ENCODE results near the gene CYBRD1. TPM values are rescaled to one million over a fixed set of nuclear protein-coding genes. Genes with fewer than 3 reads are reported as not detected.
"Not testable (repeated sequence)": the region's sequence is repeated elsewhere in the genome, so short reads cannot be mapped to it uniquely, and the experiment has no call there.

CYBRD1 gene
- total RNA-seq, 1 donor from 2014 or later, result 4.7 TPM

DNA sequence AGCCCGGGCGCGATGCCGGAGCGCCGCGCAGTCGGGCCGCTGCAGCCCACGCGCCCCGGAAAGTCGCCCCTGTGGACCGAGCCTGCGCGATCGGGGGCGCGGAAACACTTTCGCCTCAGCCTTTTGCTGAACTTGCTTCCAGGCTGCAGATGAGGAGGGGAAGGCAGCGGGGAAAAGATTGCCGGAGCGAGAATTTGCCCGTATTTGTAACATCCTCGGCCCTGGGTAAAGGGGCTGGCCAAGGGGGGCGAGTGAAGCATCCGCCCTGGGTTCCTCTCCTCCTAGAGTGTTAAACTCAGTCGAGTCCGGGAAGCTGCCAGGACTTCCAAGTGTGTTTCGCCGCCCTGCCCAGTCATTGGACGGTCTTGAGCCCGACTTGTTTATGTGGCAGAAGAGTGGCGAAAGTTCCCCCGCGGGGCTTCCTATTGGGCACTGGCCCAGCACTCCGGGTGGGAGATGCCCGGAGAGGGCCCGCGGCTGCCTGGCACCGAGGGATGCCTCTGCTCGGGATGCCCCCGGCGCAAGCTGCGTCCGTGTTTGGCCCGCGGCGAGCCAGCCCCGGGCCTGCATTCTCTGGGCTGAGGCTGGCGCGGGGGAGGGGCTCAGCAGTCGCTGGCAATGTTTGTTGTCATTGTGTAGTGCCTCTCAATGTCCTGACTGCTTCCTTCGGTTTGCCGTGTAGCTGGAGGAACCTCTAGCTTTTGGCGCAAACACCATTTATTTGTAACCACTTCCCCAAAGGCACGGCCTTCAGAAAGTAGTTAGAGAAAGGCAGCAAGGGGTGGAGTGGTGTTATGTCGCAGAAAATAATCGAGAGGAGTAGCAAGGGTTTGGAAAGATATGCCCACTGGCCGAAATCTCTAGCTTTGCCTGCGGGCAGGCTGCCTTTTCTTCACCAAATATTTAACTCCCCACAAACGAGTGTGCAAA is 1.1 kb downstream of the CYBRD1 start:
- peak; percentile 71 for DNase-seq
- Mint-ChIP-seq H3K9me3 (no peaks in the 10 kb centered on the region), H3K27ac (no peak overlapping the region), H3K27me3 (peaks cover 53% of the 10 kb centered on the region), H3K4me3 (peak overlapping the region; percentile 88), H3K36me3 (ENCODE audit: low read depth) (no peaks in the 10 kb centered on the region), H3K4me1 (peaks cover 7% of the 10 kb centered on the region)
- intact Hi-C loops (cut with micrococcal nuclease), result loop anchor here (1.0 to 5.0 kb wide), 3 partner anchors 89 to 551 kb away; partner anchors contain the start of genes DCAF17 and TLK1

DNA sequence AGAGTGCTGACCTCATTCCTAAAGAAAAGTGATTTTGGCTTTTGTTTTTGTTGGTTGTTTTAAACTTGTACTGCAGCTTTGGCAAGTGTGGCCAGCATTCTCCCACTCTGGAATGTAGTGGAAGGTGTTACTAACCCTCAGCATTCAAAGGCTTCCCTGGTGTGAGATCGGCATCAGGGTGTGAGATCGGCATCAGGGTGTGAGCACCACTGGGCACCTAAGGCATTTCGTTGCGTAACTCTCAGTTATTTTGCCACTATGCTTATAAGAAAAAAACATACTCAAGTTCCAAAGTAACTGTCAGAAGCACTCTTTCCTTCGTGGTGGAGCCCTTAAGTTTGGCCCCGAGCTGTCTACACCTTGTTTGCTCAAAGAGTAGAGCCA is 1.7 kb downstream of the CYBRD1 start:
- H3K9me3 Mint-ChIP-seq, result no peaks in the 10 kb centered on the region
- H3K36me3 Mint-ChIP-seq (ENCODE audit: low read depth), result no peaks in the 10 kb centered on the region
- H3K4me1 Mint-ChIP-seq, result peaks cover 7% of the 10 kb centered on the region
- peak overlapping the region; percentile 88 for H3K4me3 Mint-ChIP-seq
- no peak for DNase-seq
- intact Hi-C loops (cut with micrococcal nuclease), result loop anchor here (5.0 kb wide), 2 partner anchors 362 to 552 kb away; partner anchors contain the start of gene TLK1
- no peak overlapping the region for H3K27ac Mint-ChIP-seq
- peaks cover 55% of the 10 kb centered on the region for H3K27me3 Mint-ChIP-seq

DNA sequence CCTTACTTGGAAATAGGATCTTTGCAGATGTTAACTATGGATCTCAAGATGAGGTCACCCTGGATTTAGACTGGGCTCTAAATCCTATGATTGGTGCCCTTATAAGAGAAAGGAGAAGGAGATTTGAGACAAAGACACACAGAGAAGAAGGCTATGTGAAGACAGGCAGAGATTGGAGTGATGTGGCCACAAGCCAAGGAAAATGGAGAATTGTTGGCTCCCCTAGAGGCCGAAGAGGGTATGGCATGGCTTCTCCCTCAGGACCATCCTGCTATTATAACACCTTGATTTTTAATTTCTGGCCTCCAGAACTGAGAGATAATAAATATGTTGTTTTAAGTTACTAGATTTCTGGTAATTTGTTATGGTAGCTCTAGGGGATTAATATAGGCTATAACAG is 7.6 kb downstream of the CYBRD1 start:
- Mint-ChIP-seq H3K4me3 (no peak overlapping the region), H3K36me3 (ENCODE audit: low read depth) (no peaks in the 10 kb centered on the region)
- DNase-seq, result no peak

DNA sequence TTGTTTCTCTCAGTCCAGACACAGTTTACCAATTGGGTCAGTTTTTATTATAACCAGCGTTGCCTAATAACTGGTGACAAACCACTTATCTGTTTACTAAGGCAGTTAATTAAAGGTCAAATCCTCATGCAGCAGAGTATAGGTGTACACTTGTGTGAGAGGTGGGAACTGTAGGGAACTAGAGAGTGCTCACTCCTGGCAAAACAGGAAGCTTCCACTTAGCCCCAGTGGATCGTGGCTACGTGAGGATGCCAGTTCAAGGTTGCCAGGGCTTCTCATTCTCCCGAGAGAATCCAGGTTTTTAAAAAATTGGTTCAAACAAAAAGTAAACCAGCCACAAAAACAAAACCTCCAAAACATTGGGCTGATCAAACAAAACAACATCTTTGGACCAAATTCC is 8.1 kb downstream of the CYBRD1 start:
- Mint-ChIP-seq H3K4me1 (no peaks in the 10 kb centered on the region), H3K36me3 (ENCODE audit: low read depth) (no peaks in the 10 kb centered on the region), H3K4me3 (no peak overlapping the region), H3K27me3 (peaks cover 41% of the 10 kb centered on the region), H3K9me3 (peaks cover 6% of the 10 kb centered on the region), H3K27ac (no peak overlapping the region)
- intact Hi-C loops (cut with micrococcal nuclease), result no loop called here
- no peak for DNase-seq

More for the DNA sequence above, 7.6 kb downstream of the CYBRD1 start:
- intact Hi-C loops (cut with micrococcal nuclease), result no loop called here
- H3K4me1 Mint-ChIP-seq, result no peaks in the 10 kb centered on the region
- H3K27ac Mint-ChIP-seq, result no peak overlapping the region
- peaks cover 41% of the 10 kb centered on the region for H3K27me3 Mint-ChIP-seq
- H3K9me3 Mint-ChIP-seq, result peaks cover 6% of the 10 kb centered on the region

DNA sequence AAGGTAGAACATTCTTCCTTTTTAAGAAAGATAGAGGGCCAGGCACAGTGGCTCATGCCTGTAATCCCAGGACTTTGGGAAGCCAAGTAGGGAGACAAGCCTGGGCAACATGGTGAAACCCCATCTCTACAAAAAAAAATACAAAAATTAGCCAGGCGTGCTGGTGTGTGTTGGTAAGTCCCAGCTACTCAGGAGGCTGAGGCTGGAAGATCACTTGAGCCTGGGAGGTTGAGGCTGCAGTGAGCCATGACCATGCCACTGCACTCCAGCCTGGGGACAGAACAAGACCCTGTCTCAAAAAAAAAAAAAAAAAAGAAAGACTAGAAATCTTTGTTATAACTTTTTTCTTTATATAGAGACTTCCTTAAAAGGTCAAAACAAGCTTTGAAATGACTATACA is 8.6 kb downstream of the CYBRD1 start:
- H3K36me3 Mint-ChIP-seq (ENCODE audit: low read depth); H3K4me1 Mint-ChIP-seq; H3K9me3 Mint-ChIP-seq; DNase-seq; intact Hi-C loops (cut with micrococcal nuclease); H3K4me3 Mint-ChIP-seq; H3K27ac Mint-ChIP-seq: not testable (repeated sequence)
- H3K27me3 Mint-ChIP-seq, result peaks cover 42% of the 10 kb centered on the region

DNA sequence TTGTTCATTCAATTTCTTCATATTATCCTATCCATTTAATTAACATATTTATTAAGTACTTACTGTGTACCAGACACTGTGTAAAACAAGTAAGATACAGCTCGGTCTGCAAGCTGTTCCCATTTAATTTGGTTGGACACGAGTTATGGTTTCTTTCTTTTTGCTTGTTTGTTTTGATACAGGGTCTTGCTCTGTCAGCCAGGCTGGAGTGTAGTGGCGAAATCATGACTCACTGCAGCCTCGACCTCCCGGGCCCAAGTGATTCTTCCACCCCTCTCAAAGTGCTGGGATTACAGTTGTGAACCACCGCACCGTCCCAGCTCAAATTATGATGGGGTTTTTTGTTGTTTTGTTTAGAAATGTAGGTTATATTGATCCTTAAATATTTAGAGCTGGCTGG is 9.0 kb downstream of the CYBRD1 start:
- Mint-ChIP-seq H3K4me1 (no peaks in the 10 kb centered on the region), H3K36me3 (ENCODE audit: low read depth) (no peaks in the 10 kb centered on the region), H3K9me3 (peaks cover 6% of the 10 kb centered on the region), H3K27ac (no peak overlapping the region), H3K4me3 (no peak overlapping the region), H3K27me3 (peaks cover 42% of the 10 kb centered on the region)
- intact Hi-C loops (cut with micrococcal nuclease), result no loop called here
- DNase-seq, result no peak

DNA sequence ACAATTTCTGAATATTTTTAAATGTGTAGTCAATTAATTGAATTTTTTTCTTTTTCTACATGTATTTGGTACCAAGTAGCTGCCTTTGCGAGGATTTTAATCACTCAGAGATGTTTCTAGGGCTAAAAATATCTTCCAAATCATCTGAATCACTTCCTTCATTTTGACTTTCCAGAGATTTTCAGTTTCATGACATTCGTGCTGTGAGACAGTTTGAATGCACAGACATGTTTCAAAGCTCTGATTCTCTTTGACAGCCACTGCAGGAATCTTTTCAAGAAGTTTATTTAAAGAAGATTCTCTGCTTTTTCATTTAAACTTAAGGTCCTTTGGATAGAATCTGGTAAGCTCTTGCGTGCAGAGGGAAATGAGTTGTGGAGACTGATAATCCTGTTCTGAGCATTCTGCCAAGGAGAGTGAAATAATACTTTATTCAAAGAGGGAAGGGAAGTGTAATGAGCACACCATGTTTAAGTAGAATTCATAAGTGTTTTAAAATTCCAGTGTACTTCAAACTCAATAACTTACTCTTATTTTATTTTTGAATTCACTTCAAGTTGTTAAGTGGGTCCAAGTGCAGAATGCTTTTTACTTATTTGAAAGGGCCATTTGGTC is 9.7 kb downstream of the CYBRD1 start:
- intact Hi-C loops (cut with micrococcal nuclease), result no loop called here
- H3K27me3 Mint-ChIP-seq, result peaks cover 39% of the 10 kb centered on the region
- H3K27ac Mint-ChIP-seq, result no peak overlapping the region
- H3K4me3 Mint-ChIP-seq, result no peak overlapping the region
- peaks cover 6% of the 10 kb centered on the region for H3K9me3 Mint-ChIP-seq
- no peak for DNase-seq
- H3K36me3 Mint-ChIP-seq (ENCODE audit: low read depth), result no peaks in the 10 kb centered on the region
- H3K4me1 Mint-ChIP-seq, result no peaks in the 10 kb centered on the region

DNA sequence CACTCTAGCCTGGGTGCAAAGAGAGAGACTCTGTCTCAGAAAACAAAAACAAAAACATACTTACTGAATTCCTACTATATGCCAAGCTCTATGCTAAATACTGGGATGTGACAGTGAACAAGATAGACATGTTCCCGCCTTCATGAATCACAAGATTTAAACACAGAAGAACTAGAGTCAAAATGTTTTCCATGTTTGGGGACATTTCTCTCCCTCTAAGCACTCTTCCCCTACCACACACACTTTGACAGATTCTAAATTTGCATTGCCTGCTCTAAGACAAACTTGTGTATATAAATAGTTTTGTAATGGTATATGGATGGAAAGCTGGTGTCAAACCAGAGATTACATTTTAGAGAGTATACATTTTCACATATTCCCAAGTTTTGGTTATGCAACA is 11.1 kb downstream of the CYBRD1 start:
- DNase-seq, result no peak
- Mint-ChIP-seq H3K4me3 (no peak overlapping the region), H3K9me3 (peaks cover 6% of the 10 kb centered on the region), H3K27me3 (peaks cover 33% of the 10 kb centered on the region), H3K4me1 (no peaks in the 10 kb centered on the region), H3K27ac (no peak overlapping the region), H3K36me3 (ENCODE audit: low read depth) (no peaks in the 10 kb centered on the region)
- intact Hi-C loops (cut with micrococcal nuclease), result no loop called here

DNA sequence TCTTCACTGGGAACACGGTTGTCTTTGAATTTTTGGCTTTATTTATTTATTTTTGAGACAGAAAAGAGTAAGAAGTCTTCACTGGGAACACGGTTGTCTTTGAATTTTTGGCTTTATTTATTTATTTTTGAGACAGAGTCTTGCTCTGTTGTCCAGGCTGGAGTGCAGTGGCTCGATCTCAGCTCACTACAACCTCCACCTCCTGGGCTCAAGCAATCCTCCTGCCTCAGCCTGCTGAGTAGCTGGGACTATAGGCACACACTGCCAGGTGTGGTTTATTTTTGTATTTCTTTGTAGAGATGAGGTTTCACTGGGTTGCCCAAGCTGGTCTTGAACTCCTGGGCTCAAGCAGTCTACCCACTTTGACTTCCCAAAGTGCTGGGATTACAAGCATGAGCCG is 13.3 kb downstream of the CYBRD1 start:
- intact Hi-C loops (cut with micrococcal nuclease); H3K36me3 Mint-ChIP-seq (ENCODE audit: low read depth); H3K9me3 Mint-ChIP-seq; H3K27ac Mint-ChIP-seq; H3K4me1 Mint-ChIP-seq; H3K4me3 Mint-ChIP-seq; DNase-seq: not testable (repeated sequence)
- peaks cover 24% of the 10 kb centered on the region for H3K27me3 Mint-ChIP-seq

DNA sequence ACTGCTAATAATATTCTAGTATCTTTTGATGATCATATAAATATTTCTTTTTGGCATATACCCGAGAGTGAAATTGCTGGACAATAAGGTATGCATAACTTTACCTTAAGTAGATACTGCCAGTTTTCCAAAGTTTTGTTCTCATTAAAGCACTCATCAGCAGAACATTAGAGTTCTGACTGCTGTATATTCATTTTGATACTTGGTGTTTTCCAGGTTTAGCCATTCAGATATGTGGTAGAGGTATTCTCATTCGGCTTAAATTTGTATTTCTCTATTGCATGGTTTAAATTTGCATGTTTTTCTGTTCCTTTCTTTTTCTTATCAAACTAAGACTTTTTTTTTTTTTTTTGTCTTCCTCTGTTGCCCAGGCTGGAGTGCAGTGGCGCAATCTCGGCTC is 18.2 kb downstream of the CYBRD1 start:
- H3K9me3 Mint-ChIP-seq, result no peaks in the 10 kb centered on the region
- DNase-seq, result no peak
- no peak overlapping the region for H3K4me3 Mint-ChIP-seq
- peaks cover 10% of the 10 kb centered on the region for H3K27me3 Mint-ChIP-seq
- no peak overlapping the region for H3K27ac Mint-ChIP-seq
- intact Hi-C loops (cut with micrococcal nuclease), result no loop called here
- H3K4me1 Mint-ChIP-seq, result no peaks in the 10 kb centered on the region
- no peaks in the 10 kb centered on the region for H3K36me3 Mint-ChIP-seq (ENCODE audit: low read depth)

DNA sequence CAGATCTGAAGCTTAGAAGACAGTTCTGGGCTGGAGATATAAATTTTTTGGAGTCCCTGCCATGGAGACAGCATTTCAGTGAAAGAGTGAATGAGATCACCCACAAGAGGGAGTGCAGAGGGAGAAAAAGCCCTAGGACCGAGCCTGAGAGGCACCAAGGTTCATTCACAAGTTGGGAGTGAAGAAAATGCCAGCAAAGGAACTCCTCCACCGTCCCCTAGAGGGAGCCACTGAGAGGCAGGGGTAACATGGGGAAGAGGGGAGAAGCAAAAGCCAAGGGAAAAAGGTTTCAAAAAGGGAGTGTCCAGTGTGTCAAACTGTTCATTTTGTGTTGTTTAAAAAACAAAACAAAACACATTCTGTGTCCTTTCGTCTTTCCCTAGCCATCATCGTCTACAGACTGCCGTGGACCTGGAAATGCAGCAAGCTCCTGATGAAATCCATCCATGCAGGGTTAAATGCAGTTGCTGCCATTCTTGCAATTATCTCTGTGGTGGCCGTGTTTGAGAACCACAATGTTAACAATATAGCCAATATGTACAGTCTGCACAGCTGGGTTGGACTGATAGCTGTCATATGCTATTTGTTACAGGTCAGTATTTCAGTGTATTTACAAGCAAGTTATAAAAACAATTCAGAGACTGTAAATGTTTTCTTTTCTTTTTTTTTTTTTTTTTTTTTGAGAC is 19.1 kb downstream of the CYBRD1 start:
- intact Hi-C loops (cut with micrococcal nuclease), result no loop called here
- H3K36me3 Mint-ChIP-seq (ENCODE audit: low read depth), result no peaks in the 10 kb centered on the region
- H3K4me1 Mint-ChIP-seq, result no peaks in the 10 kb centered on the region
- H3K27ac Mint-ChIP-seq, result no peak overlapping the region
- H3K9me3 Mint-ChIP-seq, result no peaks in the 10 kb centered on the region
- H3K27me3 Mint-ChIP-seq, result peaks cover 11% of the 10 kb centered on the region
- peak; percentile 61 for DNase-seq
- H3K4me3 Mint-ChIP-seq, result no peak overlapping the region

DNA sequence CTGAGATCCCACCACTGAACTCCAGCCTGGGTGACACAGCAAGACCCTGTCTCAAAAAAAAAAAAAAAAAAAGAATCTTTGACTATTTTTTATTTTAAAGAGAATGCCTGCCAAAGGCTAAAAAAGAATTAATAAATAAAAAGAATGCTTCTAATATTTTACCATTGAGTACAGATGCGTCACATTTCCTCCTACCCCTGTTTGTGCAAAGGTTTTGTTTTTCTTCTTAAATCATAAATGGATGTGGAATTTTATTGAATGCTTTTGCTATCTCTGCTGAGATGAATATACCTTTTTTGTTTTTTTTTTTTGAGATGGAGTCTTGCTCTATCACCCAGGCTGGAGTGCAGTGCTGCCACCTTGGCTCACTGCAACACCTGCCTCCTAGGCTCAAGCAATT is 22.8 kb downstream of the CYBRD1 start:
- Mint-ChIP-seq H3K27me3 (peaks cover 16% of the 10 kb centered on the region), H3K4me1 (no peaks in the 10 kb centered on the region)

DNA sequence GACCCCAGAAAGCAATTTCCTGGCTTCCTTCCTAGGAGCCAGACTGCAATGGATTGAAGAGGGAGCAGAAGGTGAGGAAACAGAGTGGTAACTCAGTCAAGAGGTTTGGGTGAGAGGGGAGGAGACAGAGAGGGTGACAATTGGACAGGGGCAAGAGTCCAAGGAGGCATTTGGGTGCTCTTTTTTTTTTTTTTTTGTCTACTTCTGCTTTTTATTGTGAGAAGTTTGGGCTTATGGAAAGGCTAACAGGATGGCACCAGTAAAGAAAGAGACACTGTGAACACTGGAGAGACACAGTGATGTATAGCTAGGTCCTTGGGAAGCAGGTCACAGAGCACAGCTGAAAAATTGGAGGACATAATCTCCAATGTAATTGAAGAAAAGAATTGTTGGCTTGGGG is 25.0 kb downstream of the CYBRD1 start:
- Mint-ChIP-seq H3K27me3 (peaks cover 20% of the 10 kb centered on the region), H3K4me1 (no peaks in the 10 kb centered on the region), H3K9me3 (no peaks in the 10 kb centered on the region), H3K27ac (no peak overlapping the region), H3K36me3 (ENCODE audit: low read depth) (no peaks in the 10 kb centered on the region), H3K4me3 (no peak overlapping the region)
- no peak for DNase-seq
- intact Hi-C loops (cut with micrococcal nuclease), result no loop called here

More for the DNA sequence above, 22.8 kb downstream of the CYBRD1 start:
- no peaks in the 10 kb centered on the region for H3K36me3 Mint-ChIP-seq (ENCODE audit: low read depth)
- no peak overlapping the region for H3K27ac Mint-ChIP-seq
- intact Hi-C loops (cut with micrococcal nuclease), result no loop called here
- no peaks in the 10 kb centered on the region for H3K9me3 Mint-ChIP-seq
- no peak for DNase-seq
- H3K4me3 Mint-ChIP-seq, result no peak overlapping the region

DNA sequence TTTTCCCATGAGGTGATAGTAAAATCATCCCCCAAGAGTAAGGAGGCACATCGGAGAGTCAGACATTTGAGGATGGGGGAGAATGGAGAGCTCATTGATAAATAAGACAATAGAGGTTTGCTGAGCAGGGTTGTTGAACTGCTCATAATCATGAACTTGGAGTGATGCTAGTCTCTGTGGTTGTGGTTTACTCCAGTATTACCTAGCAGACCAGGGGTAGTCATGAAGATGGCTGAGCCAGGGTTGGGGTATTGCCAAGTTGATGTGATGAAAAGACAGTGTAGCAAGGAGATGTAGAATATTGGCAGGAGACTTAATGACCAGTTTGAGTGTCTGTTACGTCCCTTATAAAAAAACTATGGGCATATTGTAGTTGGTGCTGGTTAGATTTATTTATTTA is 25.4 kb downstream of the CYBRD1 start:
- H3K9me3 Mint-ChIP-seq, result no peaks in the 10 kb centered on the region
- no peaks in the 10 kb centered on the region for H3K36me3 Mint-ChIP-seq (ENCODE audit: low read depth)
- H3K4me1 Mint-ChIP-seq, result no peaks in the 10 kb centered on the region
- H3K27ac Mint-ChIP-seq, result no peak overlapping the region
- H3K4me3 Mint-ChIP-seq, result no peak overlapping the region
- no peak for DNase-seq
- peaks cover 22% of the 10 kb centered on the region for H3K27me3 Mint-ChIP-seq
- intact Hi-C loops (cut with micrococcal nuclease), result no loop called here

Data from activated CD4-positive, alpha-beta T cell treated with anti-CD3 and anti-CD28 coated beads, Interleukin-2, amount 10 ng/mL, durations not matched to agents 24 days and 14 days (primary cell).